Inferior parietal cortex (tissue), 1 donor: ENCODE data around the gene SMPX.

Experiments used
- DNase-seq: peaks from one replicate; pipeline ENCODE4 v3.0.0-alpha.2; 2016; ENCODE audit errors: extremely low spot score

Gene SMPX

GRCh38 chrX:21711848-21712197 is 46.1 kb downstream of the SMPX start:
- DNase-seq, result no peak

- DNase-seq, result no peak
These were observed 46.6 kb downstream of the SMPX start for GRCh38 chrX:21711129-21711847.

- no peak for DNase-seq
These were observed 49.8 kb downstream of the SMPX start for GRCh38 chrX:21708116-21708515.

GRCh38 chrX:21705225-21705624 is 52.7 kb downstream of the SMPX start:
- DNase-seq, result no peak

GRCh38 chrX:21702725-21703124 is 55.2 kb downstream of the SMPX start:
- no peak for DNase-seq

GRCh38 chrX:21700967-21701366 is 56.9 kb downstream of the SMPX start:
- no peak for DNase-seq

- no peak for DNase-seq
These were observed 57.6 kb downstream of the SMPX start for GRCh38 chrX:21700275-21700674.

GRCh38 chrX:21699136-21699535 is 58.8 kb downstream of the SMPX start:
- DNase-seq, result no peak

GRCh38 chrX:21698272-21698671 is 59.6 kb downstream of the SMPX start:
- DNase-seq, result no peak

GRCh38 chrX:21691512-21692018 is 66.4 kb downstream of the SMPX start:
- DNase-seq, result no peak

- DNase-seq, result no peak
These were observed 74.0 kb downstream of the SMPX start for GRCh38 chrX:21683941-21684340.

GRCh38 chrX:21678048-21678612 is 79.8 kb downstream of the SMPX start:
- DNase-seq, result no peak

GRCh38 chrX:21675931-21676330 is 82.0 kb downstream of the SMPX start:
- DNase-seq, result no peak

- DNase-seq, result no peak
These were observed 83.3 kb downstream of the SMPX start for GRCh38 chrX:21674430-21675186.

- no peak for DNase-seq
These were observed 91.2 kb downstream of the SMPX start for GRCh38 chrX:21666679-21667078.

- no peak for DNase-seq
These were observed 91.7 kb downstream of the SMPX start for GRCh38 chrX:21666252-21666651.

GRCh38 chrX:21662761-21663160 is 95.2 kb downstream of the SMPX start:
- no peak for DNase-seq

GRCh38 chrX:21661316-21661715 is 96.6 kb downstream of the SMPX start:
- no peak for DNase-seq

- DNase-seq, result no peak
These were observed 97.8 kb downstream of the SMPX start for GRCh38 chrX:21660156-21660555.

GRCh38 chrX:21659320-21659719 is 98.6 kb downstream of the SMPX start:
- DNase-seq, result no peak

- no peak for DNase-seq
These were observed 99.2 kb downstream of the SMPX start for GRCh38 chrX:21658746-21659145.

- DNase-seq, result no peak
These were observed 99.7 kb downstream of the SMPX start, which contains the start of gene KLHL34 for GRCh38 chrX:21658152-21658737. TSS of gene KLHL34 (minus strand) at chrX:21658330. CDS start at chrX:21657788, 542 bp downstream.
